Endothelial cell of umbilical vein (primary cell): ENCODE results near the gene DGUOK. TPM values are rescaled to one million over a fixed set of nuclear protein-coding genes. Genes with fewer than 3 reads are reported as not detected.

Experiments
- BruUV-seq: library from RNA; stranded (reverse); fragments of 400-500 nt; replicated peaks from 2 replicates; lab custom pipeline; 2021; lab: Mats Ljungman, UMichigan
- CTCF ChIA-PET: fragments of 300-600, 350-600 bp; sonication (Branson Sonifier 250); formaldehyde crosslinking; loops from one replicate; lab custom pipeline; 2021; ENCODE audit warnings: antibody characterized with exemption, inconsistent platforms; lab: Charles Lee
- POLR2A ChIA-PET: fragments of 300-600, 350-600 bp; sonication (Branson Sonifier 250); formaldehyde crosslinking; loops from one replicate; lab custom pipeline; 2021; ENCODE audit warnings: antibody characterized with exemption, inconsistent platforms; lab: Charles Lee
- DNase-seq: peaks from one replicate; pipeline ENCODE4 v3.0.0-alpha.2; 2011; ENCODE audit warnings: low read depth, low spot score
- FAIRE-seq: peaks from 2 replicates; lab custom pipeline; 2011; peaks lifted over from hg19 to GRCh38; lab: Jason Lieb, UNC
- H2AFZ ChIP-seq: 2 replicates; pipeline ENCODE4 v1.6.0; 2012; ENCODE audit warnings: low read depth, low read length, control low read depth, inconsistent platforms
- H3K27ac ChIP-seq: 2 replicates; pipeline ENCODE4 v1.5.1; 2011; ENCODE audit warnings: low read depth, mild to moderate bottlenecking, control low read depth, low read length, moderate library complexity; ENCODE audit not compliant: insufficient read depth
- H3K27me3 ChIP-seq, 2 experiments: 2 replicates each; pipeline versions ENCODE4 v1.6.0 to v1.6.1; 2011; ENCODE audit warnings: low read length in 2 of 2, mixed read lengths in 1 of 2; ENCODE audit not compliant: control insufficient read depth in 2 of 2, insufficient read depth in 2 of 2
- H3K36me3 ChIP-seq, 2 experiments: 2 replicates in 1 of 2; 3 replicates in 1 of 2; pipeline ENCODE4 v1.5.1; 2011; ENCODE audit warnings: low read length in 2 of 2, mild to moderate bottlenecking in 1 of 2, moderate library complexity in 1 of 2; ENCODE audit not compliant: control insufficient read depth in 2 of 2, insufficient read depth in 2 of 2; ENCODE audit errors: extremely low read depth in 1 of 2
- H3K4me1 ChIP-seq: 3 replicates; pipeline ENCODE4 v1.5.1; 2011; ENCODE audit warnings: mild to moderate bottlenecking, low read length; ENCODE audit not compliant: control insufficient read depth, insufficient read depth; ENCODE audit errors: extremely low read depth
- H3K4me2 ChIP-seq: 2 replicates; pipeline ENCODE4 v1.6.1; 2011; ENCODE audit warnings: low read length, control low read depth, mixed read lengths; ENCODE audit not compliant: insufficient read depth
- H3K4me3 ChIP-seq, 3 experiments: fragments of 200-600 bp in 1 of 3; sonication (generic), shearing (Covaris generic) in 1 of 3; replicated peaks in 1 of 3; 2 replicates each; pipeline ENCODE4 v1.5.1; 2011 to 2016; ENCODE audit warnings: control low read depth in 3 of 3, low read length in 3 of 3, mild to moderate bottlenecking in 2 of 3, inconsistent platforms in 1 of 3, low read depth in 1 of 3, moderate library complexity in 1 of 3; ENCODE audit not compliant: insufficient read depth in 1 of 3
- H3K79me2 ChIP-seq: 2 replicates; pipeline ENCODE4 v1.6.0; 2012; ENCODE audit warnings: low read length, inconsistent platforms; ENCODE audit not compliant: control insufficient read depth, insufficient read depth
- H3K9ac ChIP-seq: replicated peaks from 2 replicates; pipeline ENCODE3; 2011; ENCODE audit warnings: low read length, control low read depth; ENCODE audit not compliant: insufficient read depth; ENCODE audit errors: extremely low read depth
- H3K9me1 ChIP-seq: replicated peaks from 3 replicates; pipeline ENCODE4 v1.6.0; 2011; ENCODE audit warnings: mild to moderate bottlenecking, low read length; ENCODE audit not compliant: control insufficient read depth, insufficient read depth; ENCODE audit errors: extremely low read depth
- H3K9me3 ChIP-seq: replicated peaks from 2 replicates; pipeline ENCODE4 v1.5.1; 2012; ENCODE audit warnings: low read length, inconsistent platforms; ENCODE audit not compliant: control insufficient read depth, insufficient read depth
- H4K20me1 ChIP-seq: replicated peaks from 2 replicates; pipeline ENCODE3; 2011; ENCODE audit warnings: mild to moderate bottlenecking, low read length; ENCODE audit not compliant: control insufficient read depth, insufficient read depth; ENCODE audit errors: extremely low read depth
- EZH2 ChIP-seq: IDR thresholded peaks from 2 replicates; pipeline ENCODE4 v1.6.1; 2012; ENCODE audit warnings: borderline replicate concordance, low read depth, mild to moderate bottlenecking, moderate library complexity, low read length, inconsistent platforms; ENCODE audit not compliant: severe bottlenecking
- FOS ChIP-seq: IDR thresholded peaks from 2 replicates; pipeline ENCODE4 v1.6.1; 2011; ENCODE audit warnings: mild to moderate bottlenecking, low read length, moderate library complexity, borderline replicate concordance; ENCODE audit not compliant: insufficient read depth
- GATA2 ChIP-seq: IDR thresholded peaks from 2 replicates; pipeline ENCODE4 v1.7.0; 2011; ENCODE audit warnings: low read depth, mild to moderate bottlenecking, moderate library complexity, mixed read lengths, low read length; ENCODE audit not compliant: insufficient read length, insufficient read depth
- JUN ChIP-seq: IDR thresholded peaks from 2 replicates; pipeline ENCODE4 v1.6.1; 2011; ENCODE audit warnings: borderline replicate concordance, low read depth; ENCODE audit not compliant: insufficient read length, insufficient read depth
- MYC ChIP-seq: IDR thresholded peaks from one replicate; pipeline ENCODE4 v1.6.1; 2011; ENCODE audit warnings: mild to moderate bottlenecking, low read depth, low read length
- POLR2A ChIP-seq: IDR thresholded peaks from 2 replicates; pipeline ENCODE4 v1.6.1; 2012; ENCODE audit warnings: low read depth, mild to moderate bottlenecking, control low read depth, low read length
- POLR2AphosphoS5 ChIP-seq: IDR thresholded peaks from 2 replicates; pipeline ENCODE4 v1.6.1; 2012; ENCODE audit warnings: low read depth, mild to moderate bottlenecking, control low read depth, low read length, moderate library complexity; ENCODE audit not compliant: insufficient read depth
- dilution Hi-C: fragments of 300-500 bp; cut with MboI; formaldehyde crosslinking; loops from one replicate; pipeline ENCODE4 v1.15.0; 2019; ENCODE audit warnings: low sequenced_read_pairs; ENCODE audit not compliant: extremely low pct_ligation_motif_present
- intact Hi-C: fragments of 100-400 bp; cut with micrococcal nuclease; formaldehyde crosslinking; loops from one replicate; pipeline ENCODE4 v1.10.0; 2022
- polyA plus RNA-seq, 4 experiments: library from polyadenylated mRNA; depleted of rRNA in 3 of 4; stranded (reverse) in 3 of 4; unstranded in 1 of 4; fragments of >200 nt; gene quantifications; 2 replicates each; pipeline versions ENCODE4 v1.2.1 to v1.2.3, GENCODE V29; 2011 to 2012; ENCODE audit warnings: missing spikeins in 1 of 4
- total RNA-seq: library from RNA; stranded (reverse); gene quantifications from 2 replicates; pipeline ENCODE4 v1.2.3, GENCODE V29; 2021
- TF ChIP-seq, protein P1 (sequence below), 2 donors: IDR thresholded peaks; 1 replicate in 1 of 2; 2 replicates in 1 of 2; pipeline ENCODE4 v1.5.1; 2011; ENCODE audit warnings: low read length in 2 of 2, mild to moderate bottlenecking in 2 of 2, moderate library complexity in 2 of 2, control low read depth in 1 of 2, inconsistent platforms in 1 of 2, low read depth in 1 of 2; ENCODE audit not compliant: insufficient read depth in 1 of 2; ENCODE audit errors: extremely low read depth in 1 of 2
- TF ChIP-seq, protein P2 (sequence below): IDR thresholded peaks from 2 replicates; pipeline ENCODE4 v1.6.1; 2011; ENCODE audit not compliant: insufficient read depth, insufficient read length

Gene DGUOK
- total and polyA plus RNA-seq, 2 donors (not counting 3 experiments of a cell fraction or from before 2014, with no cell fraction given), result 51.8 to 77.5 TPM

DNA sequence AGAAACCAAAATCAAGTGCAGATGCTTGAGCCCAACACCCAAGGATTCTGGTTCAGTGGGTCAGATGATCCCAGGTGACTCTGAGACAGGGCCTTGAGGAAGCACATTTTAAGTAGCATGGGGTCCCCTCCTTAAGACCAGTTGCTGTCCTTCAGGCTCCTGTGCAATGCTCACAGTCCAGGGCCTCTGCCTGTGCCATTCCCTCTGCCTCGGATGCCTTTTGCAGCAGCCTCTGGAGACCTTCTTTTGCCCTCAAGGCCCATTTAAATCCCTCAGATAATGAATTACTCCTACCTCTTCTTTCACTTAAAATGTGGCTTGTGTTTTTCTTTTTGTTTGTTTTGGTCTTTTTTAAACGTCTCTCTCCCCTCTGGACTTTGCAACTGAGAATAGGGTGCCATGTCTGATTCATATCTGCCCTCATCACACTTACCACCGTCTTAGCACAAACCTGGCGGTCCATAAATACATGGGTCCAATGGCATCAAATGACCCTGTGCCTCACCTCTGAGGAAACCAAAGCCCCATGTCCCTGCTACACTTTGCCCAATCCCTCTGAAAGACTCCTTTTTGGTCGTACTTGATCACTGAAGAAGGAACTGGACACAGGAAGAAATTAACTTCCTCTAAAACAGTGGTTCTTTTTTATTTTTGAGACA is 19.7 kb upstream of the DGUOK start:
- no peaks in the 10 kb centered on the region for H4K20me1 ChIP-seq
- DNase-seq (no peak), FAIRE-seq (no peak)
- no peaks in the 10 kb centered on the region for H3K4me1 ChIP-seq
- CTCF ChIA-PET, result interaction anchor here (1.5 kb wide), 1 partner anchor 243 kb away, joined by 4 read pairs; no protein-coding TSS in a partner anchor
- H3K79me2 ChIP-seq, result no peaks in the 10 kb centered on the region
- no peaks in the 10 kb centered on the region for H3K9me1 ChIP-seq
- no peak overlapping the region for H3K4me2 ChIP-seq
- no peak overlapping the region for H3K4me3 ChIP-seq
- dilution Hi-C loops, result no loop called here
- no peak overlapping the region for H3K9ac ChIP-seq
- H3K27ac ChIP-seq, result no peak overlapping the region
- BruUV-seq, result no TSS peak
- POLR2A ChIA-PET, result no interaction called here
- H3K36me3 ChIP-seq, result no peaks in the 10 kb centered on the region
- intact Hi-C loops, result loop anchor here (5.0 kb wide), 1 partner anchor 240 kb away; the partner anchor contains the start of gene BOLA3
- no peak overlapping the region for H2AFZ ChIP-seq
- H3K27me3 ChIP-seq, result peaks cover 7 to 15% of the 10 kb centered on the region in 2 experiments
- TF ChIP-seq, protein P1, sequence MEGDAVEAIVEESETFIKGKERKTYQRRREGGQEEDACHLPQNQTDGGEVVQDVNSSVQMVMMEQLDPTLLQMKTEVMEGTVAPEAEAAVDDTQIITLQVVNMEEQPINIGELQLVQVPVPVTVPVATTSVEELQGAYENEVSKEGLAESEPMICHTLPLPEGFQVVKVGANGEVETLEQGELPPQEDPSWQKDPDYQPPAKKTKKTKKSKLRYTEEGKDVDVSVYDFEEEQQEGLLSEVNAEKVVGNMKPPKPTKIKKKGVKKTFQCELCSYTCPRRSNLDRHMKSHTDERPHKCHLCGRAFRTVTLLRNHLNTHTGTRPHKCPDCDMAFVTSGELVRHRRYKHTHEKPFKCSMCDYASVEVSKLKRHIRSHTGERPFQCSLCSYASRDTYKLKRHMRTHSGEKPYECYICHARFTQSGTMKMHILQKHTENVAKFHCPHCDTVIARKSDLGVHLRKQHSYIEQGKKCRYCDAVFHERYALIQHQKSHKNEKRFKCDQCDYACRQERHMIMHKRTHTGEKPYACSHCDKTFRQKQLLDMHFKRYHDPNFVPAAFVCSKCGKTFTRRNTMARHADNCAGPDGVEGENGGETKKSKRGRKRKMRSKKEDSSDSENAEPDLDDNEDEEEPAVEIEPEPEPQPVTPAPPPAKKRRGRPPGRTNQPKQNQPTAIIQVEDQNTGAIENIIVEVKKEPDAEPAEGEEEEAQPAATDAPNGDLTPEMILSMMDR (IDR thresholded peaks at IDR 0.05; ENCODE audit: extremely low read depth in 1 of 2, insufficient read depth in 1 of 2, low read depth in 1 of 2, low read length in 2 of 2), result no peak
- TF ChIP-seq POLR2A (no peak), JUN (no peak), EZH2 (no peak), POLR2AphosphoS5 (no peak), FOS (no peak), GATA2 (no peak), MYC (no peak)
- TF ChIP-seq, protein P2, sequence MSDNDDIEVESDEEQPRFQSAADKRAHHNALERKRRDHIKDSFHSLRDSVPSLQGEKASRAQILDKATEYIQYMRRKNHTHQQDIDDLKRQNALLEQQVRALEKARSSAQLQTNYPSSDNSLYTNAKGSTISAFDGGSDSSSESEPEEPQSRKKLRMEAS, result no peak
- no peaks in the 10 kb centered on the region for H3K9me3 ChIP-seq
